HepG2 (cell line): ENCODE results near the gene DHX16. TPM values are rescaled to one million over a fixed set of nuclear protein-coding genes. Genes with fewer than 3 reads are reported as not detected.

ENCODE experiments used
- CHD4 ChIP-seq: fragments of 200-600 bp; sonication (generic); IDR thresholded peaks from 2 replicates; pipeline ENCODE4 v1.7.0; 2017; ENCODE audit warnings: mild to moderate bottlenecking, low read length, borderline replicate concordance
- JUND ChIP-seq: sonication (generic); formaldehyde crosslinking; IDR thresholded peaks from 2 replicates; pipeline ENCODE4 v1.8.0; 2022; ENCODE audit warnings: mild to moderate bottlenecking, missing genetic modification reagents
- MAF1 ChIP-seq: sonication (generic); formaldehyde crosslinking; IDR thresholded peaks from 2 replicates; pipeline ENCODE4 v1.5.0; 2020; ENCODE audit warnings: missing genetic modification reagents, borderline replicate concordance
- NFE2L1 ChIP-seq: sonication (generic); formaldehyde crosslinking; IDR thresholded peaks from 2 replicates; pipeline ENCODE4 v1.4.0; 2020; ENCODE audit warnings: missing genetic modification reagents, mild to moderate bottlenecking, borderline replicate concordance
- SOX6 ChIP-seq, 2 experiments: fragments of 450-650 bp in 1 of 2; sonication (generic) in 1 of 2; formaldehyde crosslinking in 1 of 2; IDR thresholded peaks; 2 replicates each; pipeline versions ENCODE4 v1.4.0 to v1.6.1; 2017 to 2020; ENCODE audit warnings: antibody characterized with exemption in 1 of 2, mild to moderate bottlenecking in 1 of 2, missing genetic modification reagents in 1 of 2
- ZNF318 ChIP-seq: sonication (generic); formaldehyde crosslinking; IDR thresholded peaks from 2 replicates; pipeline ENCODE4 v1.4.0; 2020; ENCODE audit warnings: mild to moderate bottlenecking, missing genetic modification reagents
- ZSCAN21 ChIP-seq: sonication (generic); formaldehyde crosslinking; IDR thresholded peaks from 2 replicates; pipeline ENCODE4 v1.8.0; 2022; ENCODE audit warnings: mild to moderate bottlenecking, missing genetic modification reagents, moderate library complexity, borderline replicate concordance
- polyA plus RNA-seq, 8 experiments: library from polyadenylated mRNA; depleted of rRNA in 3 of 8; stranded (reverse) in 7 of 8; unstranded in 1 of 8; fragments of >200 nt; fragmentation: Illumina TruSeq in 4 of 8; extraction: Trizol in 4 of 8; gene quantifications; 2 replicates each; pipeline versions ENCODE4 v1.2.1 to v1.2.3, GENCODE V29; 2011 to 2016; ENCODE audit warnings: low read depth in 4 of 8, missing spikeins in 1 of 8, mixed read lengths in 1 of 8; ENCODE audit not compliant: insufficient read depth in 1 of 8
- total RNA-seq, 5 experiments: library from RNA; depleted of rRNA; stranded (reverse); fragments of >200 nt; fragmentation: Illumina TruSeq; extraction: Trizol; gene quantifications; 2 replicates each; pipeline ENCODE4 v1.2.3, GENCODE V29; 2016; ENCODE audit warnings: low read depth in 1 of 5
- TF ChIP-seq, protein P1 (sequence below): sonication (generic); formaldehyde crosslinking; IDR thresholded peaks from 2 replicates; pipeline ENCODE4 v1.4.0; 2020; ENCODE audit warnings: mild to moderate bottlenecking, missing genetic modification reagents, borderline replicate concordance

The DHX16 gene
- total and polyA plus RNA-seq, 2 of the 13 experiments (the other 11 are each of a cell fraction or from before 2014, with no cell fraction given): 57.0 to 58.5 TPM

DNA sequence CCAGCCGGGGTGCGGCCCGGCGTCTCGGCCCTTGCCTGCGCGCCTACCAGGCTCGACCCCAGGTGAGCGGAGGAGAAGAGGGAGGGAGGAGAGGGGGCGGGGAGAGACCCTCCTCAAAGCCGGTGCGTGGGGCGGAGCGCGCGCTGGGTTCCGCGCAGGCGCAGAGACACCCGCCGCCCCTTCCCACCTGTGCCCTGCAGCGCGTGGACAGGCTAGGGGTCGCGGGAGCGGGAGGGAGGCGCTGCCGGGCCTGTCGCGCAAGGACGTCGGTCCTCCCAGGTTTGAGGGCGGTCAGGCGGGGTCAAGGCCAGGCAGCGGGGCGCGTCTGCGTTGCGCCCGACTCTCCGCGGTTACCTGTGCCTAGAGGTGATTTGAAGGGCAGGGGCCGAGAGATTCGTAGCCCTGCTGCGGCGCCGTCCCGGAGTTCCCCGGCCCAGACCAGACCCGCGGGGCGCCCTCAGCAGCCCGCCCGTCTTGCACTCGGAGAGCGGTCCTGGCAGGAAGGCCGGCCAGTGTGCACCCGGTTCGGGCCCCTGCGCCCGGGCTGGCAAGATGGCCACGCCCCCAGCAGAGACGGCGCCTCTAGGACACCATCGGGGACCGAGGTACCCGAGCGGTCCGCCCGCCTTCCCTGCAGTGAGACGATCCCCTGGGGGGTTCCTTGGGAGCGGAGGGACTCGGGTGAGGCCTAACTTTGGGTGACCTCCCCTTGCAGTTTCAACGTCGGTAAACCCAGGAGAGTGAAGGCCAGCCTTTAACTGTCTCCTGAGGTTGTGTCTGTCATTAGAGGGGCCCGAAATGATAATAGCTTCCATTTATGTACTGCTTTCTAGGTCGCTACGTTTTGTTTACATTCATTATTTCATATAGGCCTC is 25.3 kb downstream of the DHX16 start (continued):
- peak; percentile 90 for TF ChIP-seq ZNF318 (CRISPR knock-in tag)
- TF ChIP-seq JUND (CRISPR knock-in tag): no peak; the same call in 1 of the 2 replicates
- no peak for TF ChIP-seq SOX6 (IDR thresholded peaks at IDR 0.05)
- peak; percentile 92 for TF ChIP-seq SOX6 (CRISPR knock-in tag; IDR thresholded peaks at IDR 0.05)
- TF ChIP-seq, protein P1, sequence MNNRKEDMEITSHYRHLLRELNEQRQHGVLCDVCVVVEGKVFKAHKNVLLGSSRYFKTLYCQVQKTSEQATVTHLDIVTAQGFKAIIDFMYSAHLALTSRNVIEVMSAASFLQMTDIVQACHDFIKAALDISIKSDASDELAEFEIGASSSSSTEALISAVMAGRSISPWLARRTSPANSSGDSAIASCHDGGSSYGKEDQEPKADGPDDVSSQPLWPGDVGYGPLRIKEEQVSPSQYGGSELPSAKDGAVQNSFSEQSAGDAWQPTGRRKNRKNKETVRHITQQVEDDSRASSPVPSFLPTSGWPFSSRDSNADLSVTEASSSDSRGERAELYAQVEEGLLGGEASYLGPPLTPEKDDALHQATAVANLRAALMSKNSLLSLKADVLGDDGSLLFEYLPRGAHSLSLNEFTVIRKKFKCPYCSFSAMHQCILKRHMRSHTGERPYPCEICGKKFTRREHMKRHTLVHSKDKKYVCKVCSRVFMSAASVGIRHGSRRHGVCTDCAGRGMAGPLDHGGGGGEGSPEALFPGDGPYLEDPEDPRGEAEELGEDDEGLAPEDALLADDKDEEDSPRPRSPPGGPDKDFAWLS (CRISPR knock-in tag): peak; percentile 95; the same call in 1 of the 2 replicates
- peak; percentile 60 for TF ChIP-seq CHD4
- no peak; the same call in 1 of the 2 replicates for TF ChIP-seq ZSCAN21 (CRISPR knock-in tag)
- peak; percentile 94 for TF ChIP-seq MAF1 (CRISPR knock-in tag)
- peak; percentile 77; the same call in 1 of the 2 replicates for TF ChIP-seq NFE2L1 (CRISPR knock-in tag)
